ENCODE results near the gene KDM8.
"Not testable (repeated sequence)": the region's sequence is repeated elsewhere in the genome, so short reads cannot be mapped to it uniquely, and the experiment has no call there.

The KDM8 gene

GRCh38 chr16:27244363-27244755 lies 41.0 kb downstream of the KDM8 start:
- DNase-seq = no peak

- DNase-seq = no peak
Measured at GRCh38 chr16:27245276-27246172, 42.2 kb downstream of the KDM8 start.

GRCh38 chr16:27246439-27246838 lies 43.1 kb downstream of the KDM8 start:
- no peak for DNase-seq

- DNase-seq = not testable (repeated sequence)
Measured at GRCh38 chr16:27247076-27247475, 43.8 kb downstream of the KDM8 start.

- no peak for DNase-seq
Measured at GRCh38 chr16:27248036-27248435, 44.7 kb downstream of the KDM8 start.

- not testable (repeated sequence) for DNase-seq
Measured at GRCh38 chr16:27248886-27249285, 45.6 kb downstream of the KDM8 start.

GRCh38 chr16:27251541-27252205 lies 48.3 kb downstream of the KDM8 start:
- no peak for DNase-seq

- DNase-seq = no peak
Measured at GRCh38 chr16:27252206-27252585, 48.9 kb downstream of the KDM8 start.

- no peak for DNase-seq
Measured at GRCh38 chr16:27253526-27253930, 50.2 kb downstream of the KDM8 start.

- no peak for DNase-seq
Measured at GRCh38 chr16:27254262-27254811, 51.0 kb downstream of the KDM8 start.

- no peak for DNase-seq
Measured at GRCh38 chr16:27256861-27257260, 53.5 kb downstream of the KDM8 start.

GRCh38 chr16:27257271-27257670 lies 53.9 kb downstream of the KDM8 start:
- DNase-seq = no peak

- DNase-seq = no peak
Measured at GRCh38 chr16:27258241-27258734, 55.0 kb downstream of the KDM8 start.

- no peak for DNase-seq
Measured at GRCh38 chr16:27259710-27260109, 56.4 kb downstream of the KDM8 start.

- not testable (repeated sequence) for DNase-seq
Measured at GRCh38 chr16:27262904-27263423, 59.6 kb downstream of the KDM8 start.

GRCh38 chr16:27264151-27264550 lies 60.8 kb downstream of the KDM8 start:
- no peak for DNase-seq

- no peak for DNase-seq
Measured at GRCh38 chr16:27265982-27266381, 62.7 kb downstream of the KDM8 start.

GRCh38 chr16:27267037-27267677 lies 63.8 kb downstream of the KDM8 start:
- peak in 1 of 6 experiments; percentile 10 for DNase-seq

GRCh38 chr16:27268376-27269299 lies 65.3 kb downstream of the KDM8 start, which contains the start of gene NSMCE1:
TSS of gene NSMCE1 (minus strand) at chr16:27268772. CDS start at chr16:27257570, 11,202 bp downstream.
- peak; percentile 80 to 95 (median 89) for DNase-seq

- DNase-seq = no peak
Measured at GRCh38 chr16:27269300-27270150, 66.2 kb downstream of the KDM8 start.

- DNase-seq = no peak
Measured at GRCh38 chr16:27270349-27270748, 67.0 kb downstream of the KDM8 start.

Measured in stimulated activated naive CD4-positive, alpha-beta T cell (primary cell).